H9 (cell line): Measurements from ENCODE around the gene SOX30. TPM values are rescaled to one million over a fixed set of nuclear protein-coding genes. Genes with fewer than 3 reads are reported as not detected.

Experiments
- DNase-seq: peaks from one replicate; pipeline ENCODE4 v3.0.0-alpha.2; 2017
- H2AFZ ChIP-seq: one replicate; pipeline ENCODE4 v1.6.1; 2013; ENCODE audit warnings: mild to moderate bottlenecking, low read length, control low read depth, moderate library complexity
- H2AK5ac ChIP-seq: 2 replicates; pipeline ENCODE4 v1.6.1; 2013; ENCODE audit warnings: low read length, control low read depth, mixed read lengths; ENCODE audit not compliant: insufficient read length
- H2BK120ac ChIP-seq: one replicate; pipeline ENCODE4 v1.6.1; 2013; ENCODE audit warnings: low read depth, mild to moderate bottlenecking, low read length, control low read depth, inconsistent platforms; ENCODE audit not compliant: poor library complexity, severe bottlenecking
- H2BK12ac ChIP-seq: 2 replicates; pipeline ENCODE4 v1.6.1; 2013; ENCODE audit warnings: low read length, control low read depth, mixed read lengths, low read depth; ENCODE audit not compliant: insufficient read length
- H2BK15ac ChIP-seq: 2 replicates; pipeline ENCODE4 v1.6.1; 2013; ENCODE audit warnings: low read depth, low read length, control low read depth
- H2BK20ac ChIP-seq: one replicate; pipeline ENCODE4 v1.6.1; 2013; ENCODE audit warnings: low read depth, mild to moderate bottlenecking, low read length, control low read depth, inconsistent platforms; ENCODE audit not compliant: poor library complexity, severe bottlenecking
- H2BK5ac ChIP-seq: 2 replicates; pipeline ENCODE4 v1.6.1; 2013; ENCODE audit warnings: low read length, control low read depth, mixed read lengths; ENCODE audit not compliant: insufficient read length
- H3K14ac ChIP-seq: 2 replicates; pipeline ENCODE4 v1.6.1; 2013; ENCODE audit warnings: low read length, control low read depth; ENCODE audit not compliant: insufficient read depth
- H3K18ac ChIP-seq: 2 replicates; pipeline ENCODE4 v1.6.1; 2013; ENCODE audit warnings: low read depth, mild to moderate bottlenecking, mixed read lengths, low read length, control low read depth; ENCODE audit not compliant: insufficient read length
- H3K23ac ChIP-seq: 2 replicates; pipeline ENCODE4 v1.6.1; 2013; ENCODE audit warnings: low read length, control low read depth, mixed read lengths, low read depth; ENCODE audit not compliant: insufficient read length
- H3K23me2 ChIP-seq: 2 replicates; pipeline ENCODE4 v1.6.1; 2013; ENCODE audit warnings: low read depth, mild to moderate bottlenecking, mixed read lengths, low read length, control low read depth; ENCODE audit not compliant: insufficient read length, poor library complexity, severe bottlenecking
- H3K27ac ChIP-seq: 2 replicates; pipeline ENCODE4 v1.5.1; 2013; ENCODE audit warnings: low read length, control low read depth, mixed read lengths, low read depth; ENCODE audit not compliant: insufficient read length
- H3K27me3 ChIP-seq: 2 replicates; pipeline ENCODE4 v1.6.1; 2013; ENCODE audit warnings: low read length, control low read depth, inconsistent platforms; ENCODE audit not compliant: insufficient read depth
- H3K4ac ChIP-seq: 2 replicates; pipeline ENCODE4 v1.6.1; 2013; ENCODE audit warnings: low read depth, mild to moderate bottlenecking, control low read depth, inconsistent platforms, low read length, moderate library complexity
- H3K4me1 ChIP-seq: 2 replicates; pipeline ENCODE4 v1.6.1; 2013; ENCODE audit warnings: low read length, control low read depth, inconsistent platforms; ENCODE audit not compliant: insufficient read depth
- H3K4me2 ChIP-seq: 2 replicates; pipeline ENCODE4 v1.6.1; 2013; ENCODE audit warnings: low read length, control low read depth, mixed read lengths; ENCODE audit not compliant: insufficient read length, insufficient read depth
- H3K56ac ChIP-seq: 2 replicates; pipeline ENCODE4 v1.6.1; 2013; ENCODE audit warnings: low read depth, mild to moderate bottlenecking, mixed read lengths, low read length, control low read depth; ENCODE audit not compliant: insufficient read length
- H3K79me1 ChIP-seq: 2 replicates; pipeline ENCODE4 v1.6.1; 2013; ENCODE audit warnings: low read depth, mild to moderate bottlenecking, moderate library complexity, low read length, control low read depth, inconsistent platforms; ENCODE audit not compliant: insufficient read depth, poor library complexity, severe bottlenecking
- H3K79me2 ChIP-seq: 2 replicates; pipeline ENCODE4 v1.6.1; 2013; ENCODE audit warnings: low read length, control low read depth, inconsistent platforms; ENCODE audit not compliant: insufficient read depth
- H3K9ac ChIP-seq: 2 replicates; pipeline ENCODE4 v1.6.1; 2013; ENCODE audit warnings: low read length, control low read depth, mixed read lengths; ENCODE audit not compliant: insufficient read length; ENCODE audit errors: extremely low read depth
- H3K9me3 ChIP-seq: one replicate; pipeline ENCODE4 v1.6.1; 2013; ENCODE audit warnings: low read depth, low read length, inconsistent platforms; ENCODE audit not compliant: control insufficient read depth
- H3T11ph ChIP-seq: one replicate; pipeline ENCODE4 v1.6.1; 2013; ENCODE audit warnings: mild to moderate bottlenecking, low read length, control low read depth, inconsistent platforms
- H4K20me1 ChIP-seq: one replicate; pipeline ENCODE4 v1.6.1; 2013; ENCODE audit not compliant: control insufficient read depth, insufficient read length, insufficient read depth
- H4K5ac ChIP-seq: 2 replicates; pipeline ENCODE4 v1.6.1; 2013; ENCODE audit warnings: low read depth, mild to moderate bottlenecking, mixed read lengths, low read length, control low read depth; ENCODE audit not compliant: insufficient read length
- H4K8ac ChIP-seq: replicated peaks from 2 replicates; pipeline ENCODE4 v1.6.1; 2013; ENCODE audit warnings: low read length, control low read depth, mixed read lengths, low read depth; ENCODE audit not compliant: insufficient read length
- H4K91ac ChIP-seq: 2 replicates; pipeline ENCODE4 v1.6.1; 2013; ENCODE audit warnings: low read depth, mild to moderate bottlenecking, moderate library complexity, mixed read lengths, low read length, control low read depth; ENCODE audit not compliant: insufficient read length
- H3K27ac Mint-ChIP-seq, 3 experiments: 2 replicates in 2 of 3; 3 replicates in 1 of 3; pipeline ENCODE4 v1.8.0; 2020 to 2021; ENCODE audit warnings: mixed read lengths in 3 of 3, mild to moderate bottlenecking in 1 of 3, moderate library complexity in 1 of 3
- H3K27me3 Mint-ChIP-seq: 2 replicates; pipeline ENCODE4 v1.8.0; 2021; ENCODE audit warnings: low read depth, mild to moderate bottlenecking, moderate library complexity, mixed read lengths
- H3K36me3 Mint-ChIP-seq, 3 experiments: 2 replicates in 2 of 3; 3 replicates in 1 of 3; pipeline ENCODE4 v1.8.0; 2020 to 2021; ENCODE audit warnings: low read depth in 3 of 3, mixed read lengths in 3 of 3; ENCODE audit not compliant: insufficient read depth in 1 of 3
- H3K4me1 Mint-ChIP-seq, 2 experiments: 2 replicates each; pipeline ENCODE4 v1.8.0; 2020; ENCODE audit warnings: mixed read lengths in 2 of 2
- H3K4me3 Mint-ChIP-seq, 2 experiments: 2 replicates in 1 of 2; 3 replicates in 1 of 2; pipeline ENCODE4 v1.8.0; 2020 to 2021; ENCODE audit warnings: mild to moderate bottlenecking in 2 of 2, mixed read lengths in 2 of 2, moderate library complexity in 1 of 2
- H3K9me3 Mint-ChIP-seq, 2 experiments: 2 replicates in 1 of 2; 3 replicates in 1 of 2; pipeline ENCODE4 v1.8.0; 2020; ENCODE audit warnings: mild to moderate bottlenecking in 2 of 2, mixed read lengths in 2 of 2, moderate library complexity in 1 of 2
- WGBS: extraction: QIAGEN DNeasy Blood & Tissue Kit; methylation state at CpG from one replicate; pipeline ENCODE4 v1.1.7; 2013; ENCODE audit warnings: missing lambda C conversion rate, low lambda C conversion rate, mixed read lengths; ENCODE audit not compliant: insufficient read length; ENCODE audit errors: extremely low coverage; 5-methylcytosine and 5-hydroxymethylcytosine counted together
- total RNA-seq: library from RNA; stranded (reverse); gene quantifications from 2 replicates; pipeline ENCODE4 v1.2.1, GENCODE V29; 2021
- TF ChIP-seq, protein P1 (sequence below): fragments of 200-600 bp; sonication (generic); conservative IDR thresholded peaks from 3 replicates; pipeline ENCODE4 v1.8.0; 2021; ENCODE audit warnings: antibody characterized with exemption, mild to moderate bottlenecking

Gene SOX30
- total RNA-seq, 1 experiment from 2014 or later = not detected

DNA sequence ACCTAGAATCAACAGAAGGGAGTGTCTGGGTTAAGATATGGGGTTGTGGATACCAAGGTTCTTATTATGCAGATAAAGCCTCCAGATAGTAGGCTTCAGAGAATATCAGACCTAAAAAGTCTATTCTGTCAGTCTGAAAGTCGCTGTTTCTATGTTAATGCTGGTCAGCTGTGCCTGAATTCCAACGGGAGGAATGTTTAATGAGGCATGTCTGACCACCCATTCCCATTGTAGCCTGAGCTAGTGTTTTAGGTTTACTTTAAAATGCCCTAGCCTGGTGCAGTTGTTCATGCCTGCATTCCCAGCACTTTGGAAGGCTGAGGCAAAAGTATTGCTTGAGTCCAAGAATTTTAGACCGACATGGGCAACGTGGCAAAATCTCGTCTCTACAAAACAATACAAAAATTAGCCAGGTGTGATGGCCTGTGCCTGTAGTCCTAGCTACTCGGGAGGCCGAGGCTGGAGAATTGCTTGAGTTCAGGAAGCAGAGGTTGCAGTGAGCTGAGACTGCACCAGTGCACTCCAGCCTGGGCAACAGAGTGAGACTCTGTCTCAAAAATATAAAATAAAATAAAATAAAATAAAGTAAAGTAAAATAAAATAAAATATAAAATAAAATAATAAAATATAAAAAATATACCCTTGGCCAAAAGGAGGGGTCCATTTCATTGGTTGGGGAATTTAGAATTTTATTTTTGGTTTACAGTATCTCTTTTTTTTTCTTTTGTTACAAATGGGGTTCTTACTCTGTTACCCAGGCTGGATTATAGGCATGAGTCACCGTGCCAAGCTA lies 7.8 kb upstream of the SOX30 start:
- Histone ChIP-seq H3K18ac (no peak overlapping the region), H4K91ac (no peak overlapping the region), H3T11ph (no peak overlapping the region), H3K56ac (no peak overlapping the region), H2BK12ac (no peak overlapping the region), H3K4me2 (no peak overlapping the region), H2BK120ac (no peak overlapping the region), H3K4me1 (no peaks in the 10 kb centered on the region), H2BK15ac (no peak overlapping the region), H3K14ac (no peak overlapping the region), H2AFZ (no peak overlapping the region), H2AK5ac (no peak overlapping the region), H3K23ac (no peak overlapping the region), H3K4ac (no peak overlapping the region), H3K27ac (no peak overlapping the region), H3K79me2 (no peaks in the 10 kb centered on the region), H3K23me2 (no peaks in the 10 kb centered on the region), H4K20me1 (no peaks in the 10 kb centered on the region), H3K9ac (no peak overlapping the region), H4K5ac (no peak overlapping the region), H2BK5ac (no peak overlapping the region), H3K79me1 (no peaks in the 10 kb centered on the region), H3K9me3 (peaks cover 4% of the 10 kb centered on the region), H3K27me3 (no peaks in the 10 kb centered on the region), H2BK20ac (no peak overlapping the region), H4K8ac (no peak overlapping the region)
- Mint-ChIP-seq H3K27me3 (no peaks in the 10 kb centered on the region), H3K4me1 (no peaks in the 10 kb centered on the region), H3K4me3 (no peak overlapping the region), H3K27ac (no peak overlapping the region), H3K36me3 (peaks cover 2 to 10% (median 9%) of the 10 kb centered on the region in 3 experiments), H3K9me3 (peaks cover 23 to 46% of the 10 kb centered on the region in 2 experiments)
- no peak for DNase-seq
- TF ChIP-seq, protein P1, sequence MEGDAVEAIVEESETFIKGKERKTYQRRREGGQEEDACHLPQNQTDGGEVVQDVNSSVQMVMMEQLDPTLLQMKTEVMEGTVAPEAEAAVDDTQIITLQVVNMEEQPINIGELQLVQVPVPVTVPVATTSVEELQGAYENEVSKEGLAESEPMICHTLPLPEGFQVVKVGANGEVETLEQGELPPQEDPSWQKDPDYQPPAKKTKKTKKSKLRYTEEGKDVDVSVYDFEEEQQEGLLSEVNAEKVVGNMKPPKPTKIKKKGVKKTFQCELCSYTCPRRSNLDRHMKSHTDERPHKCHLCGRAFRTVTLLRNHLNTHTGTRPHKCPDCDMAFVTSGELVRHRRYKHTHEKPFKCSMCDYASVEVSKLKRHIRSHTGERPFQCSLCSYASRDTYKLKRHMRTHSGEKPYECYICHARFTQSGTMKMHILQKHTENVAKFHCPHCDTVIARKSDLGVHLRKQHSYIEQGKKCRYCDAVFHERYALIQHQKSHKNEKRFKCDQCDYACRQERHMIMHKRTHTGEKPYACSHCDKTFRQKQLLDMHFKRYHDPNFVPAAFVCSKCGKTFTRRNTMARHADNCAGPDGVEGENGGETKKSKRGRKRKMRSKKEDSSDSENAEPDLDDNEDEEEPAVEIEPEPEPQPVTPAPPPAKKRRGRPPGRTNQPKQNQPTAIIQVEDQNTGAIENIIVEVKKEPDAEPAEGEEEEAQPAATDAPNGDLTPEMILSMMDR = no peak
- no CpG with 5 or more reads among the region's 8 CpGs for WGBS
